HepG2 (cell line): ENCODE data around the gene RERE. TPM values are rescaled to one million over a fixed set of nuclear protein-coding genes. Genes with fewer than 3 reads are reported as not detected.

Experiments used
- ATAC-seq: fragments of 200-7000 bp; cut with Tn5 transposase; 3 replicates; pipeline ENCODE4 v1.9.1; 2020; ENCODE audit warnings: mild to moderate bottlenecking, moderate library complexity
- BruUV-seq: library from RNA; stranded (reverse); fragments of 400-500 nt; replicated peaks from 2 replicates; lab custom pipeline; 2021; lab: Mats Ljungman, UMichigan
- CTCF ChIA-PET: fragments of 300-600 bp; formaldehyde crosslinking; extraction: SDS; loops from one replicate; lab custom pipeline; 2021; ENCODE audit warnings: low total read pairs, inconsistent platforms, low intra/inter-chr PET ratio; lab: Yijun Ruan, JAX
- POLR2A ChIA-PET: fragments of 350-600 bp; sonication (Branson Sonifier 250); formaldehyde crosslinking; loops from one replicate; lab custom pipeline; 2020; ENCODE audit warnings: antibody characterized with exemption, inconsistent platforms; lab: Yijun Ruan, JAX
- DNase-seq: peaks from one replicate; pipeline ENCODE4 v3.0.0-alpha.2; 2015; ENCODE audit warnings: low spot score
- FAIRE-seq: peaks from 3 replicates; lab custom pipeline; 2011; peaks lifted over from hg19 to GRCh38; lab: Jason Lieb, UNC
- H2AFZ ChIP-seq: one replicate; pipeline ENCODE4 v1.6.1; 2011; ENCODE audit warnings: low read length, inconsistent platforms
- H3K27ac ChIP-seq: fragments of 300-600 bp; 3 replicates; pipeline ENCODE4 v1.8.0; 2011; ENCODE audit warnings: mixed run types, mild to moderate bottlenecking, mixed read lengths, low read length, inconsistent platforms; ENCODE audit not compliant: insufficient read depth; ENCODE audit errors: extremely low read length
- H3K27me3 ChIP-seq, 2 experiments: fragments of 200-600 bp in 1 of 2; 2 replicates in 1 of 2; 3 replicates in 1 of 2; pipeline versions ENCODE4 v1.6.0 to v1.8.0; 2011; ENCODE audit warnings: low read length in 2 of 2, mild to moderate bottlenecking in 2 of 2, moderate library complexity in 2 of 2, inconsistent platforms in 1 of 2; ENCODE audit not compliant: insufficient read depth in 2 of 2, control insufficient read depth in 1 of 2
- H3K36me3 ChIP-seq, 2 experiments: fragments of 200-600 bp in 1 of 2; replicated peaks in 1 of 2; 2 replicates in 1 of 2; 3 replicates in 1 of 2; pipeline versions ENCODE4 v1.5.1 to v1.8.0; 2011; ENCODE audit warnings: low read length in 2 of 2, inconsistent platforms in 1 of 2; ENCODE audit not compliant: insufficient read depth in 2 of 2, control insufficient read depth in 1 of 2
- H3K4me1 ChIP-seq: 2 replicates; pipeline ENCODE4 v1.5.1; 2012; ENCODE audit warnings: low read length, inconsistent platforms; ENCODE audit not compliant: insufficient read depth
- H3K4me2 ChIP-seq: 2 replicates; pipeline ENCODE4 v1.6.0; 2011; ENCODE audit warnings: low read depth, low read length, inconsistent platforms
- H3K4me3 ChIP-seq, 3 experiments: fragments of 200-600 bp in 1 of 3; sonication (generic), shearing (Covaris generic) in 1 of 3; replicated peaks in 1 of 3; 2 replicates each; pipeline ENCODE4 v1.5.1; 2011 to 2016; ENCODE audit warnings: low read length in 3 of 3, inconsistent platforms in 2 of 3, low read depth in 2 of 3, mild to moderate bottlenecking in 2 of 3, control low read depth in 1 of 3, mixed read lengths in 1 of 3; ENCODE audit not compliant: insufficient read depth in 1 of 3
- H3K79me2 ChIP-seq: one replicate; pipeline ENCODE4 v1.6.1; 2011; ENCODE audit warnings: low read length, inconsistent platforms; ENCODE audit not compliant: insufficient read depth
- H3K9ac ChIP-seq: 2 replicates; pipeline ENCODE4 v1.6.0; 2011; ENCODE audit warnings: mild to moderate bottlenecking, low read depth, low read length, inconsistent platforms; ENCODE audit not compliant: insufficient read depth
- H3K9me3 ChIP-seq: 2 replicates; pipeline ENCODE4 v1.5.1; 2012; ENCODE audit warnings: mild to moderate bottlenecking, low read length
- H4K20me1 ChIP-seq: 2 replicates; pipeline ENCODE4 v1.6.0; 2011; ENCODE audit warnings: inconsistent platforms, mild to moderate bottlenecking, low read length, moderate library complexity; ENCODE audit not compliant: insufficient read depth
- AHR ChIP-seq: IDR thresholded peaks from 2 replicates; pipeline ENCODE4 v1.6.1; 2018; ENCODE audit warnings: missing genetic modification reagents, missing compliant biosample characterization
- ARNT ChIP-seq: fragments of 450-650 bp; IDR thresholded peaks from 2 replicates; pipeline ENCODE4 v1.6.1; 2017
- ATF5 ChIP-seq: sonication (generic); formaldehyde crosslinking; IDR thresholded peaks from 2 replicates; pipeline ENCODE4 v1.4.0; 2020; ENCODE audit warnings: mild to moderate bottlenecking, low read depth, missing genetic modification reagents
- CENPT ChIP-seq: sonication (generic); formaldehyde crosslinking; IDR thresholded peaks from 2 replicates; pipeline ENCODE4 v1.8.0; 2022; ENCODE audit warnings: low read depth, mild to moderate bottlenecking, moderate library complexity, missing genetic modification reagents
- CERS6 ChIP-seq: sonication (generic); formaldehyde crosslinking; IDR thresholded peaks from 2 replicates; pipeline ENCODE4 v1.5.0; 2020; ENCODE audit warnings: missing genetic modification reagents
- DZIP1 ChIP-seq: sonication (generic); formaldehyde crosslinking; IDR thresholded peaks from 2 replicates; pipeline ENCODE4 v1.5.0; 2020; ENCODE audit warnings: mild to moderate bottlenecking, missing genetic modification reagents
- KAT2B ChIP-seq: fragments of 150-350 bp; IDR thresholded peaks from 2 replicates; pipeline ENCODE4 v1.6.1; 2014; ENCODE audit warnings: low read depth, low read length, borderline replicate concordance
- KDM5A ChIP-seq: fragments of 200-600 bp; sonication (generic); IDR thresholded peaks from 2 replicates; pipeline ENCODE4 v1.7.0; 2018; ENCODE audit warnings: antibody characterized with exemption, mild to moderate bottlenecking, low read length, borderline replicate concordance
- SP140L ChIP-seq: sonication (generic); formaldehyde crosslinking; IDR thresholded peaks from 2 replicates; pipeline ENCODE4 v1.4.0; 2020; ENCODE audit warnings: missing genetic modification reagents, borderline replicate concordance
- THRA ChIP-seq: sonication (generic); formaldehyde crosslinking; IDR thresholded peaks from 2 replicates; pipeline ENCODE4 v1.4.0; 2020; ENCODE audit warnings: missing genetic modification reagents, borderline replicate concordance
- ZEB1 ChIP-seq: IDR thresholded peaks from 2 replicates; pipeline ENCODE4 v1.6.1; 2012; ENCODE audit warnings: mild to moderate bottlenecking, low read depth, inconsistent platforms; ENCODE audit not compliant: insufficient replicate concordance
- ZFAT ChIP-seq: sonication (generic); formaldehyde crosslinking; conservative IDR thresholded peaks from 2 replicates; pipeline ENCODE4 v1.8.1; 2023; ENCODE audit warnings: missing genetic modification reagents, inconsistent platforms
- ZKSCAN5 ChIP-seq: sonication (generic); formaldehyde crosslinking; IDR thresholded peaks from 2 replicates; pipeline ENCODE4 v1.5.1; 2020; ENCODE audit warnings: mild to moderate bottlenecking, missing genetic modification reagents
- ZNF546 ChIP-seq: sonication (generic); formaldehyde crosslinking; conservative IDR thresholded peaks from 2 replicates; pipeline ENCODE4 v1.8.1; 2023; ENCODE audit warnings: mild to moderate bottlenecking, missing genetic modification reagents
- ZNF773 ChIP-seq: sonication (generic); formaldehyde crosslinking; IDR thresholded peaks from 2 replicates; pipeline ENCODE4 v1.4.0; 2020; ENCODE audit warnings: missing genetic modification reagents, borderline replicate concordance
- ZNF879 ChIP-seq: sonication (generic); formaldehyde crosslinking; IDR thresholded peaks from 2 replicates; pipeline ENCODE4 v1.8.1; 2023; ENCODE audit warnings: missing genetic modification reagents
- WGBS: methylation state at CpG from one replicate; pipeline ENCODE4 v1.1.6; 2017; ENCODE audit warnings: low lambda C conversion rate; 5-methylcytosine and 5-hydroxymethylcytosine counted together
- in situ Hi-C: cut with HindIII; loops from 2 replicates; pipeline ENCODE4 v1.10.0; 2017; ENCODE audit warnings: low pct_unique_long_range_greater_than_20kb; ENCODE audit not compliant: extremely low pct_ligation_motif_present
- intact Hi-C: fragments of 100-400 bp; cut with micrococcal nuclease; formaldehyde crosslinking; loops from one replicate; pipeline ENCODE4 v1.10.0; 2022; ENCODE audit not compliant: unreplicated experiment
- polyA plus RNA-seq, 8 experiments: library from polyadenylated mRNA; depleted of rRNA in 3 of 8; stranded (reverse) in 7 of 8; unstranded in 1 of 8; fragments of >200 nt; fragmentation: Illumina TruSeq in 4 of 8; extraction: Trizol in 4 of 8; gene quantifications; 2 replicates each; pipeline versions ENCODE4 v1.2.1 to v1.2.3, GENCODE V29; 2011 to 2016; ENCODE audit warnings: low read depth in 4 of 8, missing spikeins in 1 of 8, mixed read lengths in 1 of 8; ENCODE audit not compliant: insufficient read depth in 1 of 8
- total RNA-seq, 5 experiments: library from RNA; depleted of rRNA; stranded (reverse); fragments of >200 nt; fragmentation: Illumina TruSeq; extraction: Trizol; gene quantifications; 2 replicates each; pipeline ENCODE4 v1.2.3, GENCODE V29; 2016; ENCODE audit warnings: low read depth in 1 of 5

The RERE gene
- total and polyA plus RNA-seq, 2 of the 13 experiments (the other 11 are each of a cell fraction or from before 2014, with no cell fraction given), result 18.3 to 21.9 TPM

GRCh38 chr1:8597455-8597854 lies 220.0 kb downstream of the RERE start:
- no peaks in the 10 kb centered on the region for H3K9me3 ChIP-seq
- H4K20me1 ChIP-seq, result peaks cover 35% of the 10 kb centered on the region
- DNase-seq (no peak), ATAC-seq (no peak), FAIRE-seq (no peak)
- ChIA-PET CTCF (no interaction called here), POLR2A (no interaction called here)
- no peak overlapping the region for H3K4me2 ChIP-seq
- peaks cover 18% of the 10 kb centered on the region for H3K4me1 ChIP-seq
- no peak overlapping the region for H2AFZ ChIP-seq
- TF ChIP-seq THRA (no peak), ARNT (no peak), KAT2B (no peak), ZKSCAN5 (no peak), ZEB1 (no peak), CERS6 (CRISPR knock-in tag) (no peak), KDM5A (no peak)
- BruUV-seq, result no TSS peak
- no peak overlapping the region for H3K9ac ChIP-seq
- in situ Hi-C loops, result no loop called here
- 95% methylated on average over 4 of the region's 4 CpGs for WGBS
- H3K27me3 ChIP-seq, result no peaks in the 10 kb centered on the region
- H3K36me3 ChIP-seq, result peaks cover 9 to 27% of the 10 kb centered on the region in 2 experiments
- H3K79me2 ChIP-seq, result peaks cover 82% of the 10 kb centered on the region
- H3K4me3 ChIP-seq, result no peak overlapping the region
- no peak overlapping the region for H3K27ac ChIP-seq
- intact Hi-C loops, result no loop called here

GRCh38 chr1:8595941-8596340 lies 221.5 kb downstream of the RERE start:
- Histone ChIP-seq H3K27me3 (no peaks in the 10 kb centered on the region), H3K36me3 (peaks cover 9 to 20% of the 10 kb centered on the region in 2 experiments), H3K9ac (no peak overlapping the region), H3K4me2 (no peak overlapping the region), H3K9me3 (no peaks in the 10 kb centered on the region), H3K27ac (no peak overlapping the region), H2AFZ (no peak overlapping the region), H4K20me1 (peaks cover 41% of the 10 kb centered on the region), H3K4me1 (peaks cover 24% of the 10 kb centered on the region), H3K79me2 (peaks cover 87% of the 10 kb centered on the region), H3K4me3 (no peak overlapping the region)
- CTCF ChIA-PET, result no interaction called here
- no peak for ATAC-seq
- BruUV-seq, result no TSS peak
- 96% methylated on average over 1 of the region's 1 CpG for WGBS
- DNase-seq, result no peak
- intact Hi-C loops (no loop called here), in situ Hi-C loops (no loop called here)
- no peak for FAIRE-seq
- POLR2A ChIA-PET, result no interaction called here
- no peak for TF ChIP-seq SP140L (CRISPR knock-in tag)
- TF ChIP-seq ZNF546 (CRISPR knock-in tag), result no peak
- no peak for TF ChIP-seq AHR (CRISPR knock-in tag)
- no peak for TF ChIP-seq ZNF773 (CRISPR knock-in tag)
- no peak for TF ChIP-seq ATF5 (CRISPR knock-in tag)
- no peak for TF ChIP-seq ZNF879 (CRISPR knock-in tag)
- TF ChIP-seq ZFAT (CRISPR knock-in tag), result no peak
- no peak for TF ChIP-seq CENPT (CRISPR knock-in tag)
- no peak for TF ChIP-seq DZIP1 (CRISPR knock-in tag)
